IMR-90 (cell line): ENCODE measurements around the gene IL17F. TPM values are rescaled to one million over a fixed set of nuclear protein-coding genes. Genes with fewer than 3 reads are reported as not detected.

Experiments used
- ATAC-seq: fragments of 200-7000 bp; cut with Tn5 transposase; 2 replicates; pipeline ENCODE4 v1.9.1; 2020; ENCODE audit warnings: low read depth, mild to moderate bottlenecking, moderate library complexity
- BruUV-seq: library from RNA; stranded (reverse); fragments of 400-500 nt; replicated peaks from 2 replicates; lab custom pipeline; 2021; lab: Mats Ljungman, UMichigan
- CTCF ChIA-PET: fragments of 300-600 bp; formaldehyde crosslinking; extraction: SDS; loops from one replicate; lab custom pipeline; 2021; ENCODE audit warnings: antibody characterized with exemption; lab: Yijun Ruan, JAX
- POLR2A ChIA-PET: fragments of 300-600 bp; sonication (Branson Sonifier 250); formaldehyde crosslinking; loops from one replicate; lab custom pipeline; 2022; ENCODE audit warnings: antibody characterized with exemption; ENCODE audit not compliant: unreplicated experiment; lab: Charles Lee
- DNase-seq: peaks from one replicate; pipeline ENCODE4 v3.0.0; 2013
- H2AFZ ChIP-seq: replicated peaks from 2 replicates; pipeline ENCODE3; 2013; ENCODE audit warnings: low read length, mild to moderate bottlenecking; ENCODE audit not compliant: poor library complexity
- H2AK5ac ChIP-seq: 2 replicates; pipeline ENCODE4 v1.6.1; 2013; ENCODE audit warnings: low read depth, low read length, inconsistent platforms
- H2AK9ac ChIP-seq: replicated peaks from 2 replicates; pipeline ENCODE3; 2013; ENCODE audit warnings: mild to moderate bottlenecking, low read depth, low read length, moderate library complexity; ENCODE audit not compliant: poor library complexity
- H2BK120ac ChIP-seq: 2 replicates; pipeline ENCODE4 v1.6.1; 2013; ENCODE audit warnings: low read depth, low read length, inconsistent platforms
- H2BK15ac ChIP-seq: 3 replicates; pipeline ENCODE4 v1.6.1; 2013; ENCODE audit warnings: low read depth, low read length, inconsistent platforms
- H2BK20ac ChIP-seq: 2 replicates; pipeline ENCODE4 v1.6.1; 2013; ENCODE audit warnings: low read depth, mild to moderate bottlenecking, inconsistent platforms, low read length, moderate library complexity
- H2BK5ac ChIP-seq: 2 replicates; pipeline ENCODE4 v1.6.1; 2013; ENCODE audit warnings: mild to moderate bottlenecking, low read depth, low read length, inconsistent platforms; ENCODE audit not compliant: poor library complexity, severe bottlenecking
- H3K14ac ChIP-seq: replicated peaks from 2 replicates; pipeline ENCODE4 v1.6.1; 2013; ENCODE audit warnings: low read depth, low read length, inconsistent platforms
- H3K18ac ChIP-seq: 2 replicates; pipeline ENCODE4 v1.6.1; 2013; ENCODE audit warnings: low read depth, low read length, control low read depth
- H3K23ac ChIP-seq: 2 replicates; pipeline ENCODE4 v1.6.1; 2013; ENCODE audit warnings: low read depth, low read length, inconsistent platforms
- H3K27ac ChIP-seq: 2 replicates; pipeline ENCODE4 v1.5.1; 2013; ENCODE audit warnings: mild to moderate bottlenecking, control low read depth, low read length; ENCODE audit not compliant: insufficient read depth
- H3K27me3 ChIP-seq: 2 replicates; pipeline ENCODE4 v1.6.1; 2013; ENCODE audit warnings: low read length; ENCODE audit not compliant: control insufficient read depth, insufficient read depth
- H3K36me3 ChIP-seq: 2 replicates; pipeline ENCODE4 v1.6.1; 2013; ENCODE audit warnings: low read length, mixed read lengths; ENCODE audit not compliant: control insufficient read depth, insufficient read depth
- H3K4ac ChIP-seq: 2 replicates; pipeline ENCODE4 v1.6.1; 2013; ENCODE audit warnings: low read depth, low read length, inconsistent platforms
- H3K4me1 ChIP-seq: 2 replicates; pipeline ENCODE4 v1.6.1; 2013; ENCODE audit warnings: low read length, mixed read lengths; ENCODE audit not compliant: control insufficient read depth, insufficient read depth
- H3K4me2 ChIP-seq: 2 replicates; pipeline ENCODE4 v1.6.1; 2013; ENCODE audit warnings: low read depth, mild to moderate bottlenecking, control low read depth, low read length, moderate library complexity
- H3K4me3 ChIP-seq: 2 replicates; pipeline ENCODE4 v1.5.1; 2013; ENCODE audit warnings: low read depth, mild to moderate bottlenecking, control low read depth, low read length, moderate library complexity; ENCODE audit not compliant: insufficient read depth
- H3K56ac ChIP-seq: 2 replicates; pipeline ENCODE4 v1.6.1; 2013; ENCODE audit warnings: low read length, inconsistent platforms; ENCODE audit not compliant: insufficient read depth; ENCODE audit errors: extremely low read depth
- H3K79me1 ChIP-seq, 2 experiments: 2 replicates each; pipeline ENCODE4 v1.6.1; 2013; ENCODE audit warnings: low read length in 2 of 2, inconsistent platforms in 1 of 2, low read depth in 1 of 2
- H3K9ac ChIP-seq: 2 replicates; pipeline ENCODE4 v1.6.1; 2013; ENCODE audit warnings: low read depth, low read length, control low read depth
- H3K9me1 ChIP-seq: 2 replicates; pipeline ENCODE4 v1.6.1; 2013; ENCODE audit warnings: low read length, inconsistent platforms; ENCODE audit not compliant: insufficient read depth
- H3K9me3 ChIP-seq: 2 replicates; pipeline ENCODE4 v1.6.1; 2013; ENCODE audit warnings: low read length; ENCODE audit not compliant: control insufficient read depth, insufficient read depth
- H4K20me1 ChIP-seq: 2 replicates; pipeline ENCODE4 v1.6.1; 2013; ENCODE audit warnings: low read length, inconsistent platforms; ENCODE audit not compliant: insufficient read depth
- H4K5ac ChIP-seq: 2 replicates; pipeline ENCODE4 v1.6.1; 2013; ENCODE audit warnings: mild to moderate bottlenecking, low read depth, low read length, control low read depth
- H4K8ac ChIP-seq, 2 experiments: 2 replicates each; pipeline ENCODE4 v1.6.1; 2013; ENCODE audit warnings: low read depth in 2 of 2, low read length in 2 of 2, control low read depth in 1 of 2, inconsistent platforms in 1 of 2
- H4K91ac ChIP-seq: 2 replicates; pipeline ENCODE4 v1.6.1; 2013; ENCODE audit warnings: low read depth, low read length, inconsistent platforms; ENCODE audit not compliant: insufficient read depth
- BHLHE40 ChIP-seq: fragments of 150-350 bp; IDR thresholded peaks from 2 replicates; pipeline ENCODE4 v1.6.1; 2016; ENCODE audit warnings: mild to moderate bottlenecking, low read depth, low read length
- CEBPB ChIP-seq: IDR thresholded peaks from 2 replicates; pipeline ENCODE4 v1.6.1; 2012; ENCODE audit warnings: low read depth, low read length, improper control_type of control experiment
- CHD1 ChIP-seq: IDR thresholded peaks from 2 replicates; pipeline ENCODE4 v1.6.1; 2012; ENCODE audit warnings: low read depth, low read length, improper control_type of control experiment
- CTCF ChIP-seq: conservative IDR thresholded peaks from 2 replicates; pipeline ENCODE4 v1.5.1; 2012; ENCODE audit warnings: mild to moderate bottlenecking, low read depth, low read length, improper control_type of control experiment
- ELK1 ChIP-seq: fragments of 150-350 bp; IDR thresholded peaks from 2 replicates; pipeline ENCODE4 v1.6.1; 2016; ENCODE audit warnings: low read depth, mild to moderate bottlenecking, low read length, moderate library complexity, borderline replicate concordance
- FOS ChIP-seq: fragments of 150-350 bp; IDR thresholded peaks from 2 replicates; pipeline ENCODE4 v1.6.1; 2016; ENCODE audit warnings: low read depth, low read length
- MAFK ChIP-seq: IDR thresholded peaks from 2 replicates; pipeline ENCODE4 v1.6.1; 2012; ENCODE audit warnings: low read depth, low read length, improper control_type of control experiment
- MAZ ChIP-seq: IDR thresholded peaks from 2 replicates; pipeline ENCODE4 v1.6.1; 2012; ENCODE audit warnings: low read depth, mild to moderate bottlenecking, low read length, improper control_type of control experiment, moderate library complexity, borderline replicate concordance
- MXI1 ChIP-seq: IDR thresholded peaks from 2 replicates; pipeline ENCODE4 v1.6.1; 2012; ENCODE audit warnings: low read depth, mild to moderate bottlenecking, low read length, moderate library complexity, borderline replicate concordance
- NFE2L2 ChIP-seq: fragments of 150-350 bp; IDR thresholded peaks from 2 replicates; pipeline ENCODE4 v1.6.1; 2016; ENCODE audit warnings: low read depth, mild to moderate bottlenecking, low read length
- POLR2A ChIP-seq: IDR thresholded peaks from 2 replicates; pipeline ENCODE4 v1.6.1; 2012; ENCODE audit warnings: mild to moderate bottlenecking, low read depth, low read length
- RAD21 ChIP-seq: IDR thresholded peaks from 2 replicates; pipeline ENCODE4 v1.6.1; 2012; ENCODE audit warnings: low read length, improper control_type of control experiment
- RCOR1 ChIP-seq: IDR thresholded peaks from 2 replicates; pipeline ENCODE4 v1.6.1; 2012; ENCODE audit warnings: mild to moderate bottlenecking, low read length, improper control_type of control experiment; ENCODE audit not compliant: insufficient replicate concordance
- RFX5 ChIP-seq: IDR thresholded peaks from 2 replicates; pipeline ENCODE4 v1.8.0; 2012; ENCODE audit warnings: low read depth, mild to moderate bottlenecking, low read length, moderate library complexity
- SMC3 ChIP-seq: fragments of 150-350 bp; IDR thresholded peaks from 2 replicates; pipeline ENCODE4 v1.6.1; 2016; ENCODE audit warnings: low read depth, mild to moderate bottlenecking, antibody characterized with exemption, low read length, moderate library complexity
- USF2 ChIP-seq: fragments of 150-350 bp; IDR thresholded peaks from 2 replicates; pipeline ENCODE4 v1.6.1; 2017; ENCODE audit warnings: mild to moderate bottlenecking, antibody characterized with exemption, low read length, low read depth
- whole genome bisulfite sequencing, 2 experiments: methylation state at CpG; one replicate each; pipeline versions ENCODE4 v1.1.5 to v1.1.7; 2013; ENCODE audit warnings: missing lambda C conversion rate in 2 of 2; ENCODE audit not compliant: insufficient read length in 1 of 2; ENCODE audit errors: extremely low coverage in 2 of 2; 5-methylcytosine and 5-hydroxymethylcytosine counted together
- dilution Hi-C: fragments of 300-500 bp; cut with HindIII; formaldehyde crosslinking; loops from one replicate; pipeline ENCODE4 v1.14.3; 2018; ENCODE audit warnings: low sequenced_read_pairs; ENCODE audit not compliant: unreplicated experiment
- in situ Hi-C: fragments of 300-500 bp; cut with MboI; formaldehyde crosslinking; loops from 3 replicates; pipeline ENCODE4 v1.14.3; 2019; ENCODE audit warnings: low sequenced_read_pairs, inconsistent platforms, mixed read lengths
- intact Hi-C: fragments of 100-400 bp; cut with micrococcal nuclease; formaldehyde crosslinking; loops from 2 replicates; pipeline ENCODE4 v1.10.0; 2022
- polyA plus RNA-seq, 3 experiments: library from polyadenylated mRNA; depleted of rRNA; stranded (reverse); fragments of >200 nt; gene quantifications; 2 replicates each; pipeline ENCODE4 v1.2.3, GENCODE V29; 2012; ENCODE audit warnings: low replicate concordance in 1 of 3
- total RNA-seq: library from RNA; depleted of rRNA; stranded (reverse); fragments of >200 nt; gene quantifications from 2 replicates; pipeline ENCODE4 v1.2.3, GENCODE V29; 2012

IL17F gene
- total and polyA plus RNA-seq, 2 of the 4 experiments (the other 2 are of a cell fraction): not detected

GRCh38 chr6:52221302-52221701 is 23.0 kb downstream of the IL17F start:
- no peak for DNase-seq
- Histone ChIP-seq H3K56ac (no peak overlapping the region), H3K79me1 (no peaks in the 10 kb centered on the region), H3K4me1 (no peaks in the 10 kb centered on the region), H4K91ac (no peak overlapping the region), H2AK5ac (no peak overlapping the region), H3K36me3 (no peaks in the 10 kb centered on the region), H3K4me2 (no peak overlapping the region), H3K14ac (no peak overlapping the region), H2BK15ac (no peak overlapping the region), H3K18ac (no peak overlapping the region), H4K20me1 (no peaks in the 10 kb centered on the region), H2AFZ (no peak overlapping the region), H3K9me1 (no peaks in the 10 kb centered on the region), H3K9me3 (no peaks in the 10 kb centered on the region), H2BK20ac (no peak overlapping the region), H3K4me3 (no peak overlapping the region), H2BK5ac (no peak overlapping the region), H3K27me3 (peaks cover 3% of the 10 kb centered on the region; the same call in 1 of the 2 replicates), H3K4ac (no peak overlapping the region), H3K9ac (no peak overlapping the region), H3K27ac (no peak overlapping the region), H4K8ac (no peak overlapping the region), H2AK9ac (no peak overlapping the region), H2BK120ac (no peak overlapping the region), H4K5ac (no peak overlapping the region), H3K23ac (no peak overlapping the region)
- ATAC-seq: no peak
- in situ Hi-C loops (no loop called here), intact Hi-C loops (no loop called here), dilution Hi-C loops (no loop called here)
- WGBS, 2 experiments: 33% methylated on average over 2 of the region's 3 CpGs; no CpG with 5 or more reads in 1 of the 2 experiments
- no peak for TF ChIP-seq FOS
- TF ChIP-seq RFX5: no peak
- no peak for TF ChIP-seq RAD21
- TF ChIP-seq CEBPB: no peak
- no peak for TF ChIP-seq CTCF
- no peak for TF ChIP-seq BHLHE40
- TF ChIP-seq MAZ: no peak
- TF ChIP-seq ELK1: no peak
- TF ChIP-seq CHD1: no peak
- TF ChIP-seq RCOR1: no peak
- TF ChIP-seq MXI1: no peak
- TF ChIP-seq POLR2A: no peak
- TF ChIP-seq SMC3: no peak
- TF ChIP-seq MAFK: no peak
- TF ChIP-seq USF2: no peak
- TF ChIP-seq NFE2L2: no peak
- ChIA-PET POLR2A (no interaction called here), CTCF (no interaction called here)
- BruUV-seq: no TSS peak
